Tibial artery (tissue), 4 donors: Measurements from ENCODE around the gene TADA2A.

Source experiments
- DNase-seq, 2 donors: peaks; one replicate each; pipeline ENCODE4 v3.0.0-alpha.2; 2019
- H3K27ac ChIP-seq, 2 donors: fragments of 200-600 bp; sonication (generic) in 1 of 2; 1 replicate in 1 of 2; 2 replicates in 1 of 2; pipeline ENCODE4 v1.5.1; 2018 to 2019; ENCODE audit warnings: mild to moderate bottlenecking in 1 of 2
- H3K27me3 ChIP-seq, 2 donors: fragments of 200-600 bp; sonication (generic) in 1 of 2; one replicate each; pipeline versions ENCODE4 v1.5.1 to v1.6.0; 2016 to 2019
- H3K36me3 ChIP-seq, 3 donors: fragments of 200-600 bp; sonication (generic) in 2 of 3; one replicate each; pipeline ENCODE4 v1.5.1; 2016 to 2019; ENCODE audit warnings: mild to moderate bottlenecking in 2 of 3
- H3K4me1 ChIP-seq, 4 donors: fragments of 200-600 bp; sonication (generic) in 2 of 4; 1 replicate in 3 of 4; 2 replicates in 1 of 4; pipeline ENCODE4 v1.5.1; 2016 to 2019
- H3K4me3 ChIP-seq, 2 donors: fragments of 200-600 bp; sonication (generic) in 1 of 2; 1 replicate in 1 of 2; 2 replicates in 1 of 2; pipeline ENCODE4 v1.5.1; 2018 to 2019; ENCODE audit warnings: mild to moderate bottlenecking in 2 of 2
- H3K9me3 ChIP-seq, 3 donors: fragments of 200-600 bp; sonication (generic) in 1 of 3; one replicate each; pipeline ENCODE4 v1.5.1; 2016 to 2019
- intact Hi-C: fragments of 100-400 bp; cut with DNase I; formaldehyde crosslinking; loops from one replicate; pipeline ENCODE4 v1.15.0; 2023; ENCODE audit warnings: low total_unique reads
- TF ChIP-seq, protein P1 (sequence below), 2 experiments: fragments of 200-600 bp in 1 of 2; fragments of 450-650 bp in 1 of 2; IDR thresholded peaks; one replicate each; pipeline ENCODE4 v1.5.1; 2017 to 2019; ENCODE audit warnings: antibody characterized with exemption in 2 of 2, mild to moderate bottlenecking in 1 of 2, moderate library complexity in 1 of 2

The TADA2A gene

GRCh38 chr17:37382056-37382455 lies 24.6 kb upstream of the TADA2A start:
- TF ChIP-seq, protein P1, sequence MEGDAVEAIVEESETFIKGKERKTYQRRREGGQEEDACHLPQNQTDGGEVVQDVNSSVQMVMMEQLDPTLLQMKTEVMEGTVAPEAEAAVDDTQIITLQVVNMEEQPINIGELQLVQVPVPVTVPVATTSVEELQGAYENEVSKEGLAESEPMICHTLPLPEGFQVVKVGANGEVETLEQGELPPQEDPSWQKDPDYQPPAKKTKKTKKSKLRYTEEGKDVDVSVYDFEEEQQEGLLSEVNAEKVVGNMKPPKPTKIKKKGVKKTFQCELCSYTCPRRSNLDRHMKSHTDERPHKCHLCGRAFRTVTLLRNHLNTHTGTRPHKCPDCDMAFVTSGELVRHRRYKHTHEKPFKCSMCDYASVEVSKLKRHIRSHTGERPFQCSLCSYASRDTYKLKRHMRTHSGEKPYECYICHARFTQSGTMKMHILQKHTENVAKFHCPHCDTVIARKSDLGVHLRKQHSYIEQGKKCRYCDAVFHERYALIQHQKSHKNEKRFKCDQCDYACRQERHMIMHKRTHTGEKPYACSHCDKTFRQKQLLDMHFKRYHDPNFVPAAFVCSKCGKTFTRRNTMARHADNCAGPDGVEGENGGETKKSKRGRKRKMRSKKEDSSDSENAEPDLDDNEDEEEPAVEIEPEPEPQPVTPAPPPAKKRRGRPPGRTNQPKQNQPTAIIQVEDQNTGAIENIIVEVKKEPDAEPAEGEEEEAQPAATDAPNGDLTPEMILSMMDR (IDR thresholded peaks at IDR 0.05), result no peak
- Histone ChIP-seq H3K36me3 (no peaks in the 10 kb centered on the region), H3K27me3 (no peaks in the 10 kb centered on the region), H3K9me3 (no peaks in the 10 kb centered on the region), H3K27ac (no peak overlapping the region), H3K4me1 (no peaks in the 10 kb centered on the region), H3K4me3 (no peak overlapping the region)
- intact Hi-C loops, result no loop called here
- no peak for DNase-seq

DNA sequence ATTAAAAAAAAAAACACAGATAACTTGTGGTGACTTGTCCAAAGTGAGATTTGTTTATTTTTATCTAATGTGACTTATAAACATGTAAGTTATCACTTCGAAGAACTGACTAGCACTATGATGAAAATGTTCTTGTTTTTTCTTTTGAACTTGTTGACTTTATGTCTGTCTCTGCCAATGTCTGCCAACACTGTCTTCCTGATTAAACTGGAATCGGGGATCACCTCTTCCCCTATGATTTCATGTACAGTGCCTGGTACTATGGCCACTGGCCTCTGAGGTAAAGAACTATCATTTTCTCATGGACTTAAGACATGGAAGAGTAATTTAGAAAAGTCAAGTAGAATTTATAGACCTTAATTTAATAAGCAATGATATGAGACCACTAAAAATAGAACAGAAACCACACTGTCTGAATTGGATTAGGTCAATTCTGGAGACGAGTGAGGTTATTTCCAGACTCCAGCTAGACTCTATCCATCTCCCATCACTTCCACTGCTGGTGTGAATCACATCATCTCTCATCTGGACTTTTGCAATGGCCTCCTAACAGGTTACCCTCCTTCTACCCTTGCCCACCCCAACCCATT lies 22.0 kb upstream of the TADA2A start:
- H3K36me3 ChIP-seq, result peaks cover 0 to 4% (median 0%) of the 10 kb centered on the region in 3 donors
- H3K4me1 ChIP-seq, result no peaks in the 10 kb centered on the region
- intact Hi-C loops, result no loop called here
- no peaks in the 10 kb centered on the region for H3K27me3 ChIP-seq
- H3K9me3 ChIP-seq, result no peaks in the 10 kb centered on the region
- H3K27ac ChIP-seq, result no peak overlapping the region
- H3K4me3 ChIP-seq, result no peak overlapping the region
- TF ChIP-seq, protein P1 (IDR thresholded peaks at IDR 0.05), result no peak
- DNase-seq, result no peak

GRCh38 chr17:37385474-37385990 lies 21.2 kb upstream of the TADA2A start:
- intact Hi-C loops, result no loop called here
- Histone ChIP-seq H3K4me3 (no peak overlapping the region), H3K9me3 (no peaks in the 10 kb centered on the region), H3K36me3 (peaks cover 0 to 4% (median 0%) of the 10 kb centered on the region in 3 donors), H3K4me1 (no peaks in the 10 kb centered on the region), H3K27me3 (no peaks in the 10 kb centered on the region), H3K27ac (no peak overlapping the region)
- no peak for DNase-seq
- TF ChIP-seq, protein P1 (IDR thresholded peaks at IDR 0.05), result no peak

- TF ChIP-seq, protein P1 (IDR thresholded peaks at IDR 0.05), result no peak
- Histone ChIP-seq H3K4me1 (peaks cover 0 to 5% (median 1%) of the 10 kb centered on the region in 4 donors), H3K36me3 (peaks cover 0 to 4% (median 0%) of the 10 kb centered on the region in 3 donors), H3K27ac (no peak overlapping the region), H3K27me3 (no peaks in the 10 kb centered on the region), H3K4me3 (no peak overlapping the region), H3K9me3 (no peaks in the 10 kb centered on the region)
- DNase-seq, result no peak
- intact Hi-C loops, result no loop called here
Observed at GRCh38 chr17:37386462-37386861, 20.2 kb upstream of the TADA2A start.

- peaks cover 0 to 4% (median 0%) of the 10 kb centered on the region in 3 donors for H3K36me3 ChIP-seq
- H3K4me3 ChIP-seq, result no peak overlapping the region
- peaks cover 0 to 14% (median 7%) of the 10 kb centered on the region in 4 donors for H3K4me1 ChIP-seq
- TF ChIP-seq, protein P1 (IDR thresholded peaks at IDR 0.05), result no peak
- no peak overlapping the region for H3K27ac ChIP-seq
- H3K9me3 ChIP-seq, result no peaks in the 10 kb centered on the region
- intact Hi-C loops, result no loop called here
- DNase-seq, result no peak
- H3K27me3 ChIP-seq, result no peaks in the 10 kb centered on the region
Observed at GRCh38 chr17:37388266-37388665, 18.4 kb upstream of the TADA2A start.
